ENCODE measurements around the gene UNC5C. TPM values are rescaled to one million over a fixed set of nuclear protein-coding genes. Genes with fewer than 3 reads are reported as not detected.

The UNC5C gene
- total RNA-seq, 1 experiment from 2014 or later, result not detected

DNA sequence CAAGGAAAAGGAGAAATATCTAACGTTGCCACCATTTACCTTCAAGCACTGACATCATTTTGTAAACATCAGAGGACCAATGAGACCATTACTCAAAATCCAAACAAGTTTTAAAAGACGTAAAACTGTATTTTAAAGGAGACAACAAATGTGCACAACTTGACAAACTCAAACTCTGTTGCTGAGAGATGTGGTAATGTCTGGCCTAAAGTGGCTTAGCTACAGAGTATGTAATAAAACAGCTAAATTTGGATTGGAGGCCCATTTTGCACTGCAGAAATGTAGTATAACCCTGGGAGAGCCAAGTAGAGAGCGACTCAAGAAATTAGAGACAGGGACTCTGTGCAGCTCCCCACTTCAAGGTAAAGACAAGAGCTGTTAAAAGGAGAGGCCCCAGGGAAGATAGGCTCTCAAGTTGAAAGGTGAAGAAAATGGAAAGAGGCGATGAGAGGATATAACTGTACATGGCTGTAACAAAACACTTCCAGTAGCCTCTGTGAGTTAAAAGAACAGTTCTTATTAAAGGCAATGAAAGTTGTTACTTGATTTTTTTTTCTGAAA lies 20.3 kb downstream of the UNC5C start:
- no peak for DNase-seq (ENCODE audit: low spot score)
- in situ Hi-C loops (cut with HindIII; ENCODE audit: low sequenced_read_pairs), result no loop called here

GRCh38 chr4:95526075-95526474 lies 22.7 kb downstream of the UNC5C start:
- no peak for DNase-seq (ENCODE audit: low spot score)
- in situ Hi-C loops (cut with HindIII; ENCODE audit: low sequenced_read_pairs), result no loop called here

GRCh38 chr4:95524729-95525128 lies 24.0 kb downstream of the UNC5C start:
- no peak for DNase-seq (ENCODE audit: low spot score)
- in situ Hi-C loops (cut with HindIII; ENCODE audit: low sequenced_read_pairs), result no loop called here

DNA sequence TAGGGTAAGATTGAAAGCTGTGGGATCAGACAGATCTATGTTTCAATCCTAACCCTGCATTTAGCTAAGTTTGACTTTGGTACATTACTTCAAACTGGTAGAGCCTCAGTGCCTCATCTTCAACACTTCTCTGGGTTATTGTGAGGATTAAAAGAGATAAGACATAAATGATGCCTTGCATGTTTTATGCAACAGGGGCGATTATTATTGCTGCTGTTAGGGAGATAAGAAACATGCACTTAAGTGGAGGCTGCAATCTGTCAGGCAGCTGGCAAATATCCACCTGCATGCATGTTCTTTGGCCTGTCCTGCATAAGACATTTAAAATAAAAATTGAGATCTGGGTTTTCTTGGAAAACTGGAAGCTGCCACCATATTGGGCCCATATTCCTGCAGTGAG lies 24.6 kb downstream of the UNC5C start:
- in situ Hi-C loops (cut with HindIII; ENCODE audit: low sequenced_read_pairs), result no loop called here
- DNase-seq (ENCODE audit: low spot score), result no peak

- in situ Hi-C loops (cut with HindIII; ENCODE audit: low sequenced_read_pairs), result no loop called here
Observed at GRCh38 chr4:95522682-95523530, 25.9 kb downstream of the UNC5C start.

DNA sequence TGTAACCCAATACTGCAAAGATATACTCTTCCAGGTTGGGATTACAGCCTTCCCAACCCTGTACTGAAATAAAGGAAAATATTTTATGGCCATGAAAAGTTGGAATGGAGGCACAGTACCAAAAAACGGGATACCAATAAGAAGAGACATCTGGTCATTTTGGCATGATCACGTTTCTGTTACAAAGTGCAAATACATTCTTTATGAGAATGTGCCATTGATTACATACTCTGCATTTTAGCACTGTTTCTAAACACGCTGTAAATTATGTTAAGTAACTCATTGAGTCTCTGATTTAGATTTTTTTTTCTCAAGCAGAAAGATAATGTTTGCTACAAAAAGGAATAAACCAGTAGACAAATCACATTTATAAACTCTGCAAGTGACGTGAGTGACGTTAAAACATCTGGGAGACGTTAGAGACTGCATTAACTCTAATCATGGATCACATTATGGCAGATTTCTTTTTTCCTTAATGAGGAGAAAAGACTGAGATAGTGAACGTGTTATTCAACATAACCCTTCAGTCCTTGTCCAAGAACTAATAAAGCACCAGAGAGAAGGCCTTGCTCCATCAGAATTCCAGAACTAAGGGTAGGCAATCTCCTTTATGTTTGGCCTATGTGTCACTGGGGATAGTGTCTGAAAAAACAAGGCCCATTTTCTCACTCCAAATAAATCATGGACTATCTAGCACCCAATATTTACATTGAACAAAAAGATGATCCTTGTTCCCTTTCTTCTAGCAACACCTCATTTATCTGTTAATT lies 31.0 kb downstream of the UNC5C start:
- in situ Hi-C loops (cut with HindIII; ENCODE audit: low sequenced_read_pairs), result no loop called here
- DNase-seq (ENCODE audit: low spot score), result no peak

More at GRCh38 chr4:95522682-95523530, 25.9 kb downstream of the UNC5C start:
- DNase-seq (ENCODE audit: low spot score), result no peak

DNA sequence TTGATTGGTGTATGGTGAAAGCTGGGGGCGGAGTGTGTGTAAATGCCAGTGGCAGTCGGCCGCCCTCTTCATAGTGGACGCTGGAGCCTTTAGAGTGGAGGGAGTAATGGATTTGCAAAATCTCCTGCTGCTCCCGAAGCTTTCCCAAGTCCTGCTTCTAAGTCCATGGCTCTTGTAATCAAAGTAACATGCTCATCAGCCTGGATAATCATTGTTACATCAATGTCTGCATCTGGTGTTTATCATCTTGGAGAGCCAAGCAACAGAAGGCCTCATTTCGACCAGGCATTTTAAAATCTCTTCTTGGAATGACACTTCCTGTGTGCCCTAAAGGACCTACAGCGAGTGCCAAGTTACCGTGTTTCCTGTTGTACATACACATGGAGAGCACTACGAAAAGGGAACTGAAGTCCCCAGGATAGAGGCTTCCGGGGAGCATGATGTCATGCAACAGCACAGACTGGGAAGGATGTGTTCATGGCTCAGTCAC lies 32.2 kb downstream of the UNC5C start:
- peak; percentile 29 for DNase-seq (ENCODE audit: low spot score)
- in situ Hi-C loops (cut with HindIII; ENCODE audit: low sequenced_read_pairs), result no loop called here

GRCh38 chr4:95515589-95515988 lies 33.2 kb downstream of the UNC5C start:
- no peak for DNase-seq (ENCODE audit: low spot score)
- in situ Hi-C loops (cut with HindIII; ENCODE audit: low sequenced_read_pairs), result no loop called here

DNA sequence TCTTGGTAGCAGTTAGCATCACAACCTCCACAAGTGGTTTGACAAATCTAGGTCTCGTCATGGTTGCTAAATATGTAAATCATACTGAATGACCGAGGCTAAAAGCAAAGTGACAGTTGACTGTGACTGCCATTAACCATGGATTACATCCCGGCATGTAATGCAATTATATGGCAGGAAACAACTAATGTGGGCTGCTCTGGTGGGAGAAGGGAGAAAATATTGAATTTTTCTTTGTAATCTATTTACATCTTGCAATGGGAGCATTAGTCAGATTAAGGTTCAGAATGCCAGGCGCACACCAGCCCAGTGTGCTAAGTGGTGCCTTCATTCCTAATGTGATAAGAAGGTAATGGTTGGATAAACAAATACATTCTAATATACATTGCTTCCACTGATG lies 35.8 kb downstream of the UNC5C start:
- no peak for DNase-seq (ENCODE audit: low spot score)
- in situ Hi-C loops (cut with HindIII; ENCODE audit: low sequenced_read_pairs), result no loop called here

DNA sequence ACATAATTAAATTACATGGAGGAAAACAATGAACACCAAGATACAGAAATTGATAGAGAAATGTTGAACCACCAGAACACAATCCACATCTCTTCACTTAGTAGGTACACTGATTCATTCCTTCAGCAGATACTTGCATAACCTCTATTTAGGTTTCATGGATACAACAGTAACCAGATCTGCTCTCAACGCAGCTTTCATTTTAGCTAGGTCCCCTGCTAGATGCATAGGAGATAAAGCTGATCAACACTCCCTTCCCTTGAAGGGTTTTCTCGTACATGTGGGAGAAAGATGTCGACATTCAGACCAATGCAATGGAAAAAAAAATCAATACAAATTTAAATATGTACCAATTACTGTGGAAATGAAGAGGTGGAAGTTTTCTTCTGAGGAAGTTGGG lies 37.3 kb downstream of the UNC5C start:
- in situ Hi-C loops (cut with HindIII; ENCODE audit: low sequenced_read_pairs), result no loop called here
- no peak for DNase-seq (ENCODE audit: low spot score)

GRCh38 chr4:95510877-95511276 lies 37.9 kb downstream of the UNC5C start:
- in situ Hi-C loops (cut with HindIII; ENCODE audit: low sequenced_read_pairs), result no loop called here
- DNase-seq (ENCODE audit: low spot score), result no peak

- in situ Hi-C loops (cut with HindIII; ENCODE audit: low sequenced_read_pairs), result no loop called here
- DNase-seq (ENCODE audit: low spot score), result peak; percentile 44
Observed at GRCh38 chr4:95510145-95510544, 38.6 kb downstream of the UNC5C start.

DNA sequence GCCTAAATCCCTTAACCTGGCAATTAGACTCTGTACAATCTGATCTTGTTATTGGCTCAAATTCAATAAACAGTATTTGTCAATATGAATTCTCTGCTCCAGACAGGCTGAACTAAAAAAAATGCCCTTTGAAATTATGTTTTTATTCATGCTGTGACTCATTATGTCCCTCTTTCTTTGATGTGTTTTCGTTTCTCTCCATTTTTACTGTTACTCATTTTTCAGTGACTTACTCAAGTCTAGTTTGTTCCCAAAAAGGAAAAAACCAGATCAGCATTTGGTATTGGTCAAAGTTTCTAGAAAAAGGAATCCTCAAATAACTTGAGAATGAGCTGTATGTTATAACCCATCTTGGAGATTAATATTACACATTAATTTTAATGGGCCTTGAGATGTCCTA lies 40.4 kb downstream of the UNC5C start:
- in situ Hi-C loops (cut with HindIII; ENCODE audit: low sequenced_read_pairs), result no loop called here
- DNase-seq (ENCODE audit: low spot score), result no peak

DNA sequence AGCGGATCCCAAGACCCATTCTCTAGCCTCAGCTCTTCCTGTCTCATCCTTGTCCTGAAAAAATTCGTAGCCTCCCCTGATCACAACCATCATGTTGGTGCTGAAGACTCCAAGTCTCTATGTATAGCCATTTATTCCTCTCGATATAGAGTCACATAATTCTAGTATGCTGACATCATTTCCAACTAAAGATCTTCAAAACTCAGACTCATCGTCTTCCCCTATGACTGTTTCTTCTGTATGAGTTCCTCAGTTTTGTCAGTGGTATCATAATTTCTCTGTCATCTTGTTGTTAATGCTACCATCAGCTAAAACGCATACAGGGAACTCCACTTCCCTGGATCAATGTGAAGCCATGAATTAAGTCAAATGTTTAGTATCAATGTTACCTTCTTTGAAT lies 41.2 kb downstream of the UNC5C start:
- no peak for DNase-seq (ENCODE audit: low spot score)
- in situ Hi-C loops (cut with HindIII; ENCODE audit: low sequenced_read_pairs), result no loop called here

DNA sequence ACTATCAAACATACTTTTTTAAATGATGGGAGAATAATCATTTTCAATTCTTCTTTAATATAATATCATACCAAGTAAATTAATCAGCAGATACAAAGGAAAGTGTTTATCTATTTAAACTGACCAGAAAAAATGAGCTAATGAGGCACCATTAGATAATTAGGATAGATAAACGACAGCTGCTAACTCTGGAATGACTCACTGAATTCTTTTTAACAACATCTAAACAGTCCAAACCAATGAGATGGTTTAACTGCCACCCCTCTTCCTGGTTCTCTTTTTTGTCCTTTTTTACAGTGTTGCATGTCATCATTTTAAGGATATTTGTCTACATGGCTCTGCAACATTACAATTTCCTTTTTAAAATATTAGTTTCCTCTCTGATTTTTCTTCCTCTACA lies 41.6 kb downstream of the UNC5C start:
- DNase-seq (ENCODE audit: low spot score), result no peak
- in situ Hi-C loops (cut with HindIII; ENCODE audit: low sequenced_read_pairs), result no loop called here

- in situ Hi-C loops (cut with HindIII; ENCODE audit: low sequenced_read_pairs), result no loop called here
- no peak for DNase-seq (ENCODE audit: low spot score)
Observed at GRCh38 chr4:95506264-95506663, 42.5 kb downstream of the UNC5C start.

- DNase-seq (ENCODE audit: low spot score), result no peak
- in situ Hi-C loops (cut with HindIII; ENCODE audit: low sequenced_read_pairs), result no loop called here
Observed at GRCh38 chr4:95505799-95506198, 43.0 kb downstream of the UNC5C start.

DNA sequence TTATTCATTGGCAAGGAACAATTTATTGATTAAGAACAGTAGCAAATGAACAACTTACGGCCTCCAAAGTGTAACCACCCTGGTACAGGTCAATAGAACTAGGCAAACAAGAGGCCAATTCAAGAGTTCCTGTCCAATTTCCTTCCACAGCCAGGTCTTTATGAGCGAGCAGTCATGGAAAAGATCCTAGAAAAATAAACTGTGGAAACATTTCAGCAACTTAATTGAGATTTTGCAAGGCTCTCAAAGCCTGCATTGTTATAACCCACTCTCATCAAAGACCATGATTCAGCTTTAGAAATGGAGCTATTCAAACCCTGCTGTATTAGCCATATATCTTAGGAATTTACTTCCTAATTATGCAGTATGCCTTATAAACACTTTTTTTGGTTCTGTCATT lies 43.6 kb downstream of the UNC5C start:
- no peak for DNase-seq (ENCODE audit: low spot score)
- in situ Hi-C loops (cut with HindIII; ENCODE audit: low sequenced_read_pairs), result no loop called here

- in situ Hi-C loops (cut with HindIII; ENCODE audit: low sequenced_read_pairs), result no loop called here
- DNase-seq (ENCODE audit: low spot score), result no peak
Observed at GRCh38 chr4:95504501-95504900, 44.3 kb downstream of the UNC5C start.

DNA sequence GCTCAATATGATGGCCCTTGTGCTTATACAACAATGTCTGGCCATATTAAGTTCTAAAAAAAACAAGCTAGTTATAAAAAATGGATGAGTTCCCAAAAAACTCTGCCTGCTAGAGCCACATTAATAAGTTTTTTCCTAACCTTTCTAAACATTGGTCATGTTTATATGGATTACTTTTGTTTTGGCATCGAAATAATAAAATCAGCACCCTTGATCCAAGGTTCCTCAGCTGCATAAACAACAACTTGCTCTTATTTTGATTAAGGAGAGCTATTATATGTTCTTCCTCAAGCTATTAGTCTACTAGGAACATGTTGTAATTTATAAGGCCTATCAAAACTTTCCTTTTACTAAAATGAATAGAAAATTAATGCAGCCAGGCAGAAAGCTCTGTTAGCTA lies 48.4 kb downstream of the UNC5C start:
- DNase-seq (ENCODE audit: low spot score), result no peak
- in situ Hi-C loops (cut with HindIII; ENCODE audit: low sequenced_read_pairs), result no loop called here

All from G401 (cell line).